OCI-LY1 (cell line): ENCODE results near the gene MCF2L2.

Experiments
- H2AFZ ChIP-seq: fragments of 200-600 bp; sonication (generic), shearing (Covaris generic); 2 replicates; pipeline ENCODE4 v1.6.0; 2014; ENCODE audit warnings: antibody characterized with exemption, mild to moderate bottlenecking, low read length
- H3F3A ChIP-seq: fragments of 200-600 bp; sonication (generic), shearing (Covaris generic); 2 replicates; pipeline ENCODE4 v1.6.0; 2014; ENCODE audit warnings: mild to moderate bottlenecking, antibody characterized with exemption, low read length, moderate library complexity; ENCODE audit not compliant: insufficient read depth
- H3K27ac ChIP-seq: fragments of 200-600 bp; sonication (generic); 2 replicates; pipeline ENCODE4 v1.5.1; 2014; ENCODE audit warnings: low read length, mixed run types, mild to moderate bottlenecking, low read depth; ENCODE audit not compliant: poor library complexity, severe bottlenecking
- H3K27me3 ChIP-seq: fragments of 200-600 bp; sonication (generic); 2 replicates; pipeline ENCODE4 v1.6.0; 2014; ENCODE audit warnings: antibody characterized with exemption, mild to moderate bottlenecking, low read length, moderate library complexity; ENCODE audit not compliant: insufficient read depth
- H3K36me3 ChIP-seq: fragments of 200-600 bp; sonication (generic); 2 replicates; pipeline ENCODE4 v1.6.1; 2014; ENCODE audit warnings: mild to moderate bottlenecking, antibody characterized with exemption, low read length, moderate library complexity, mixed read lengths; ENCODE audit not compliant: insufficient read depth
- H3K4me1 ChIP-seq: fragments of 200-600 bp; sonication (generic); 2 replicates; pipeline ENCODE4 v1.5.1; 2014; ENCODE audit warnings: mild to moderate bottlenecking, low read length, moderate library complexity; ENCODE audit not compliant: insufficient read depth, severe bottlenecking
- H3K4me2 ChIP-seq: fragments of 200-600 bp; sonication (generic), shearing (Covaris generic); 2 replicates; pipeline ENCODE4 v1.6.1; 2014; ENCODE audit warnings: low read length
- H3K4me3 ChIP-seq: fragments of 200-600 bp; sonication (generic); 2 replicates; pipeline ENCODE4 v1.5.1; 2014; ENCODE audit warnings: low read length, low read depth, mild to moderate bottlenecking, mixed read lengths; ENCODE audit not compliant: poor library complexity, severe bottlenecking
- H3K79me2 ChIP-seq: fragments of 200-600 bp; shearing (Covaris generic); 2 replicates; pipeline ENCODE4 v1.6.1; 2016; ENCODE audit warnings: mixed run types, low read length, mixed read lengths; ENCODE audit not compliant: insufficient read depth
- H3K9ac ChIP-seq: fragments of 200-600 bp; sonication (generic), shearing (Covaris generic); 2 replicates; pipeline ENCODE4 v1.6.1; 2014; ENCODE audit warnings: mild to moderate bottlenecking, low read length, mixed read lengths
- H3K9me2 ChIP-seq: fragments of 200-600 bp; sonication (generic), shearing (Covaris generic); 2 replicates; pipeline ENCODE4 v1.6.1; 2014; ENCODE audit warnings: low read depth, mild to moderate bottlenecking, low read length, mixed read lengths
- H3K9me3 ChIP-seq: fragments of 200-600 bp; shearing (Covaris generic); 2 replicates; pipeline ENCODE4 v1.6.1; 2014; ENCODE audit warnings: low read length, mixed read lengths
- H4K20me1 ChIP-seq: fragments of 200-600 bp; sonication (generic), shearing (Covaris generic); 2 replicates; pipeline ENCODE4 v1.6.0; 2016; ENCODE audit warnings: mild to moderate bottlenecking, low read length; ENCODE audit not compliant: insufficient read depth
- EZH2 ChIP-seq: fragments of 200-600 bp; sonication (generic), shearing (Covaris generic); IDR thresholded peaks from 2 replicates; pipeline ENCODE4 v1.8.0; 2017; ENCODE audit warnings: borderline replicate concordance, mixed run types, mild to moderate bottlenecking, antibody characterized with exemption, low read length, moderate library complexity, mixed read lengths
- TF ChIP-seq, protein P1 (sequence below): fragments of 200-600 bp; sonication (generic), shearing (Covaris generic); IDR thresholded peaks from 2 replicates; pipeline ENCODE4 v1.5.1; 2017; ENCODE audit warnings: mild to moderate bottlenecking, antibody characterized with exemption, low read length, moderate library complexity, mixed read lengths

The MCF2L2 gene

DNA sequence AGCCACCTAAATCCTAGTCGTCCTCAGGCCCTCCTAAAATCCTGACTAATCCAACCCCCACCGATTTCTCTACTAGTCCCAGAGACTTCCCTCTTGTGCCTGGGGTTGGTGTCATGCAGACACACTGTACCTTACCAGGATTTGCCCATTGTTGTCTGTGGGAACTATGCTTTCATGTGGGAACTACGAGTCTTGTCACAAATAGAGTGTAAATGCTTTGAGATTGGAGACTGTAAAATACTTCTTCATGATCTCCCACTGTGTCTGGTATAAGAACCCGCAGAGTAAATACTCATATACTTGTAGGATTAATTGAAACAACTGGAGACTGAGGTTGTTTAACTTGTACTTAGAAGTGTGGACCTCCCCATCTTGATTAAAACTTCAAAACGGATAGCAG lies 164.2 kb downstream of the MCF2L2 start:
- Histone ChIP-seq H3K36me3 (no peaks in the 10 kb centered on the region), H4K20me1 (no peaks in the 10 kb centered on the region), H3F3A (no peaks in the 10 kb centered on the region), H3K4me2 (no peak overlapping the region), H3K27me3 (peaks cover 11% of the 10 kb centered on the region; the same call in 1 of the 2 replicates), H3K9me2 (no peaks in the 10 kb centered on the region), H3K4me1 (no peaks in the 10 kb centered on the region), H2AFZ (no peak overlapping the region), H3K79me2 (no peaks in the 10 kb centered on the region), H3K4me3 (no peak overlapping the region), H3K9ac (no peak overlapping the region), H3K27ac (no peak overlapping the region), H3K9me3 (no peaks in the 10 kb centered on the region)
- TF ChIP-seq EZH2, result no peak
- TF ChIP-seq, protein P1, sequence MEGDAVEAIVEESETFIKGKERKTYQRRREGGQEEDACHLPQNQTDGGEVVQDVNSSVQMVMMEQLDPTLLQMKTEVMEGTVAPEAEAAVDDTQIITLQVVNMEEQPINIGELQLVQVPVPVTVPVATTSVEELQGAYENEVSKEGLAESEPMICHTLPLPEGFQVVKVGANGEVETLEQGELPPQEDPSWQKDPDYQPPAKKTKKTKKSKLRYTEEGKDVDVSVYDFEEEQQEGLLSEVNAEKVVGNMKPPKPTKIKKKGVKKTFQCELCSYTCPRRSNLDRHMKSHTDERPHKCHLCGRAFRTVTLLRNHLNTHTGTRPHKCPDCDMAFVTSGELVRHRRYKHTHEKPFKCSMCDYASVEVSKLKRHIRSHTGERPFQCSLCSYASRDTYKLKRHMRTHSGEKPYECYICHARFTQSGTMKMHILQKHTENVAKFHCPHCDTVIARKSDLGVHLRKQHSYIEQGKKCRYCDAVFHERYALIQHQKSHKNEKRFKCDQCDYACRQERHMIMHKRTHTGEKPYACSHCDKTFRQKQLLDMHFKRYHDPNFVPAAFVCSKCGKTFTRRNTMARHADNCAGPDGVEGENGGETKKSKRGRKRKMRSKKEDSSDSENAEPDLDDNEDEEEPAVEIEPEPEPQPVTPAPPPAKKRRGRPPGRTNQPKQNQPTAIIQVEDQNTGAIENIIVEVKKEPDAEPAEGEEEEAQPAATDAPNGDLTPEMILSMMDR, result no peak

DNA sequence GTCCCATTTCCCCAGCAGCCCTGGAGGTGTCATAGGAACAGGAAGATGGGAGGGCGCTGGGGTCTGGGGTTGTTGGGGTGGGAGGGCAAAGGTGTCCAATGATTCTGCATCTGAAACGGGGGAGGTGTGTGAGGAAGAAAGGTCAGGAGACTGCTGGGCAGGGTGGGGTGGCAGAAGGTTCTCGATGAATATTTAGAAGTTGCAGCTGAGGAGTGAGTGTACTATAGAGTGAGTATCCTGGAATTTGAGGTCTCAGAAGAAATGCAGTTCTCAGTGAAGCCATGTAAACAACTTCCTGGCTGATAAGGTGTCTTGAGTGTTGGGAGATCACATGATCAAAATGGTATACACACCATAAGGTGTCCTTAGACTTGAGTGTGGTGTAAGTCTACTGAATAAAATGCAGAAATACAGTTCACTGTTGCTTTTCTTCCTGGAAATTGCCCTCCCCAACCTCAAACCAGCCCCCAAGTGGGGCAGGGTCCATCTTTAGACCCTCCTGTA lies 165.5 kb downstream of the MCF2L2 start:
- no peak overlapping the region for H2AFZ ChIP-seq
- TF ChIP-seq EZH2, result no peak
- TF ChIP-seq, protein P1, result no peak
- no peaks in the 10 kb centered on the region for H3K79me2 ChIP-seq
- no peaks in the 10 kb centered on the region for H3K9me3 ChIP-seq
- H3K27ac ChIP-seq, result no peak overlapping the region
- H3F3A ChIP-seq, result no peaks in the 10 kb centered on the region
- H3K27me3 ChIP-seq, result peaks cover 9% of the 10 kb centered on the region; the same call in 1 of the 2 replicates
- H3K9ac ChIP-seq, result no peak overlapping the region
- no peak overlapping the region for H3K4me2 ChIP-seq
- no peaks in the 10 kb centered on the region for H3K4me1 ChIP-seq
- no peaks in the 10 kb centered on the region for H3K9me2 ChIP-seq
- H3K4me3 ChIP-seq, result no peak overlapping the region
- no peaks in the 10 kb centered on the region for H4K20me1 ChIP-seq
- H3K36me3 ChIP-seq, result no peaks in the 10 kb centered on the region

DNA sequence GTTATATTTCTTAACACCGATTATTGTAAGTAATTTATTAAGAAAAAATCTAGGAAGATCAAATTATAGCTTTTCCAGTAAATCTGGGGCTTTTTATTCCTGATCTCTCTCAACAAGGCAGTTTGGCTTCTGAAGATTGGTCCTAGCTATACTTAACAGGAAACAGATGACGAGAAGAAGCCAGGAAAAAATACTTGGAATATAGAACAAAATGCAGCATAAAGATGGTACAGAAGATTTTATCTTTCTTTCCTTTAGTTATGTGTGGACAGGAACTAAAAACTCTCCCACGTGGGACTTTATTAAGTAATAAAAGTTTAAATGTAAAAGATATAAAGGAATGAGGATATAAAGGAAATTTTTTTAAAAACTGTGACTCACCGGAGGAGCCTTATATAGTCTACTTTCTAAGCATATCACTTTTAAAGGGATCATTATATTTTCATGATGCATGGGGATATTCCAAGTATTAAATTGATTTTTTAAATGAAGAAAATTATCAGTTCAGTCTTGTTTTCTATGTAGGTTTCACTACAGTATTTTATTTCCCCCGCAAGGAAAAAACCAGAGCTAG lies 167.2 kb downstream of the MCF2L2 start:
- no peak overlapping the region for H3K4me3 ChIP-seq
- H2AFZ ChIP-seq, result no peak overlapping the region
- no peaks in the 10 kb centered on the region for H3K9me2 ChIP-seq
- no peaks in the 10 kb centered on the region for H3K9me3 ChIP-seq
- H3F3A ChIP-seq, result no peaks in the 10 kb centered on the region
- H3K27ac ChIP-seq, result no peak overlapping the region
- no peak overlapping the region for H3K4me2 ChIP-seq
- TF ChIP-seq EZH2, result no peak
- TF ChIP-seq, protein P1, result no peak
- H3K9ac ChIP-seq, result no peak overlapping the region
- H3K36me3 ChIP-seq, result no peaks in the 10 kb centered on the region
- no peaks in the 10 kb centered on the region for H3K4me1 ChIP-seq
- H3K27me3 ChIP-seq, result 0 out of 2 replicates have a peak, but pooled peaks cover 6% of the 10 kb centered on the region
- H3K79me2 ChIP-seq, result no peaks in the 10 kb centered on the region
- H4K20me1 ChIP-seq, result no peaks in the 10 kb centered on the region
